SK-N-SH treated with all-trans-retinoic acid at 6 μM for 48 hours (cell line): ENCODE measurements around the gene TRAPPC4.

ENCODE experiments used
- ATAC-seq: fragments of 200-7000 bp; cut with Tn5 transposase; 3 replicates; pipeline ENCODE4 v1.9.1; 2020; ENCODE audit warnings: mild to moderate bottlenecking, moderate library complexity
- ARNTL ChIP-seq: fragments of 450-650 bp; formaldehyde crosslinking; IDR thresholded peaks from 2 replicates; pipeline ENCODE4 v1.5.0; 2020; ENCODE audit warnings: low read depth, mild to moderate bottlenecking, moderate library complexity, borderline replicate concordance
- BACH2 ChIP-seq: fragments of 250-450 bp; sonication (Bioruptor Pico); IDR thresholded peaks from 2 replicates; pipeline ENCODE4 v1.9.0; 2021; ENCODE audit warnings: mild to moderate bottlenecking, borderline replicate concordance
- CSRNP3 ChIP-seq: fragments of 250-450 bp; sonication (Bioruptor Pico); IDR thresholded peaks from 2 replicates; pipeline ENCODE4 v1.5.1; 2021; ENCODE audit warnings: mild to moderate bottlenecking, moderate library complexity
- ESRRG ChIP-seq: fragments of 250-450 bp; sonication (Bioruptor Pico); IDR thresholded peaks from 2 replicates; pipeline ENCODE4 v1.6.1; 2021; ENCODE audit warnings: mild to moderate bottlenecking
- GLIS3 ChIP-seq: fragments of 250-450 bp; sonication (Bioruptor Pico); IDR thresholded peaks from 2 replicates; pipeline ENCODE4 v1.5.0; 2020; ENCODE audit warnings: mild to moderate bottlenecking, moderate library complexity
- ISL1 ChIP-seq: fragments of 250-450 bp; sonication (Bioruptor Pico); IDR thresholded peaks from 2 replicates; pipeline ENCODE4 v2.1.2; 2022; ENCODE audit warnings: mild to moderate bottlenecking, moderate library complexity
- OSR1 ChIP-seq: fragments of 250-450 bp; sonication (Bioruptor Pico); IDR thresholded peaks from 2 replicates; pipeline ENCODE4 v1.8.0; 2022; ENCODE audit warnings: moderate library complexity, mild to moderate bottlenecking, inconsistent platforms
- POU6F1 ChIP-seq: fragments of 250-450 bp; sonication (Bioruptor Pico); IDR thresholded peaks from 2 replicates; pipeline ENCODE4 v1.8.0; 2021; ENCODE audit warnings: low read depth, mild to moderate bottlenecking, moderate library complexity, borderline replicate concordance
- PPARA ChIP-seq: fragments of 250-450 bp; sonication (Bioruptor Pico); IDR thresholded peaks from 2 replicates; pipeline ENCODE4 v1.5.0; 2020; ENCODE audit warnings: mild to moderate bottlenecking, borderline replicate concordance
- RARB ChIP-seq: fragments of 250-450 bp; sonication (Bioruptor Pico); IDR thresholded peaks from 2 replicates; pipeline ENCODE4 v1.8.0; 2021; ENCODE audit warnings: mild to moderate bottlenecking, moderate library complexity
- SNAI2 ChIP-seq: fragments of 250-450 bp; sonication (Bioruptor Pico); IDR thresholded peaks from 2 replicates; pipeline ENCODE4 v1.5.0; 2020; ENCODE audit warnings: mild to moderate bottlenecking, moderate library complexity
- TCF4 ChIP-seq: fragments of 250-450 bp; sonication (Bioruptor Pico); IDR thresholded peaks from 2 replicates; pipeline ENCODE4 v1.8.0; 2021; ENCODE audit warnings: mild to moderate bottlenecking, moderate library complexity, borderline replicate concordance
- TOX ChIP-seq: fragments of 250-450 bp; sonication (Bioruptor Pico); IDR thresholded peaks from 2 replicates; pipeline ENCODE4 v1.8.0; 2021; ENCODE audit warnings: mild to moderate bottlenecking, moderate library complexity, borderline replicate concordance
- ZC3H10 ChIP-seq: fragments of 250-450 bp; sonication (Bioruptor Pico); IDR thresholded peaks from 2 replicates; pipeline ENCODE4 v1.5.1; 2021; ENCODE audit warnings: mild to moderate bottlenecking, moderate library complexity
- ZFP3 ChIP-seq: fragments of 250-450 bp; sonication (Bioruptor Pico); IDR thresholded peaks from 2 replicates; pipeline ENCODE4 v1.5.0; 2020; ENCODE audit warnings: mild to moderate bottlenecking, moderate library complexity
- ZFP30 ChIP-seq: fragments of 450-650 bp; formaldehyde crosslinking; IDR thresholded peaks from 2 replicates; pipeline ENCODE4 v1.5.0; 2022; ENCODE audit warnings: mild to moderate bottlenecking, moderate library complexity
- ZNF565 ChIP-seq: fragments of 450-650 bp; formaldehyde crosslinking; conservative IDR thresholded peaks from 2 replicates; pipeline ENCODE4 v1.5.0; 2020; ENCODE audit warnings: low read depth, mild to moderate bottlenecking, moderate library complexity
- ZNF8 ChIP-seq: fragments of 450-650 bp; formaldehyde crosslinking; IDR thresholded peaks from 2 replicates; pipeline ENCODE4 v1.5.0; 2020; ENCODE audit warnings: mild to moderate bottlenecking, moderate library complexity
- TF ChIP-seq, protein P1 (sequence below): fragments of 250-450 bp; sonication (Bioruptor Pico); IDR thresholded peaks from 2 replicates; pipeline ENCODE4 v1.5.1; 2020; ENCODE audit warnings: low read depth, mild to moderate bottlenecking, moderate library complexity
- TF ChIP-seq, protein P2 (sequence below): fragments of 250-450 bp; sonication (Bioruptor Pico); IDR thresholded peaks from 2 replicates; pipeline ENCODE4 v1.5.0; 2020; ENCODE audit warnings: mild to moderate bottlenecking, moderate library complexity
- TF ChIP-seq, protein P3 (sequence below): fragments of 250-450 bp; sonication (Bioruptor Pico); IDR thresholded peaks from 2 replicates; pipeline ENCODE4 v1.8.0; 2020; ENCODE audit warnings: mild to moderate bottlenecking, moderate library complexity, borderline replicate concordance

Gene TRAPPC4

GRCh38 chr11:119048644-119049043 lies 30.1 kb downstream of the TRAPPC4 start (continued):
- TF ChIP-seq PPARA (no peak), ZNF565 (CRISPR knock-in tag) (no peak), BACH2 (CRISPR knock-in tag) (no peak)

- no peak for TF ChIP-seq PPARA
- no peak for TF ChIP-seq BACH2 (CRISPR knock-in tag)
- TF ChIP-seq RARB (CRISPR knock-in tag): no peak
- TF ChIP-seq CSRNP3: no peak
- no peak for TF ChIP-seq ARNTL
- TF ChIP-seq ZFP30: no peak
- TF ChIP-seq, all 23 proteins: peak for 0
- no peak for ATAC-seq
Observed at GRCh38 chr11:119049081-119049480, 30.5 kb downstream of the TRAPPC4 start.

- no peak for ATAC-seq
- TF ChIP-seq POU6F1 (CRISPR knock-in tag): no peak
- no peak for TF ChIP-seq ZNF8
- no peak for TF ChIP-seq ZFP30
- TF ChIP-seq OSR1 (CRISPR knock-in tag): no peak
- no peak for TF ChIP-seq BACH2 (CRISPR knock-in tag)
- TF ChIP-seq TOX (CRISPR knock-in tag): no peak
- TF ChIP-seq, protein P1, sequence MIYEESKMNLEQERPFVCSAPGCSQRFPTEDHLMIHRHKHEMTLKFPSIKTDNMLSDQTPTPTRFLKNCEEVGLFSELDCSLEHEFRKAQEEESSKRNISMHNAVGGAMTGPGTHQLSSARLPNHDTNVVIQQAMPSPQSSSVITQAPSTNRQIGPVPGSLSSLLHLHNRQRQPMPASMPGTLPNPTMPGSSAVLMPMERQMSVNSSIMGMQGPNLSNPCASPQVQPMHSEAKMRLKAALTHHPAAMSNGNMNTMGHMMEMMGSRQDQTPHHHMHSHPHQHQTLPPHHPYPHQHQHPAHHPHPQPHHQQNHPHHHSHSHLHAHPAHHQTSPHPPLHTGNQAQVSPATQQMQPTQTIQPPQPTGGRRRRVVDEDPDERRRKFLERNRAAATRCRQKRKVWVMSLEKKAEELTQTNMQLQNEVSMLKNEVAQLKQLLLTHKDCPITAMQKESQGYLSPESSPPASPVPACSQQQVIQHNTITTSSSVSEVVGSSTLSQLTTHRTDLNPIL (CRISPR knock-in tag): no peak
- no peak for TF ChIP-seq ZFP3
- TF ChIP-seq ISL1 (CRISPR knock-in tag): no peak
- TF ChIP-seq, protein P2, sequence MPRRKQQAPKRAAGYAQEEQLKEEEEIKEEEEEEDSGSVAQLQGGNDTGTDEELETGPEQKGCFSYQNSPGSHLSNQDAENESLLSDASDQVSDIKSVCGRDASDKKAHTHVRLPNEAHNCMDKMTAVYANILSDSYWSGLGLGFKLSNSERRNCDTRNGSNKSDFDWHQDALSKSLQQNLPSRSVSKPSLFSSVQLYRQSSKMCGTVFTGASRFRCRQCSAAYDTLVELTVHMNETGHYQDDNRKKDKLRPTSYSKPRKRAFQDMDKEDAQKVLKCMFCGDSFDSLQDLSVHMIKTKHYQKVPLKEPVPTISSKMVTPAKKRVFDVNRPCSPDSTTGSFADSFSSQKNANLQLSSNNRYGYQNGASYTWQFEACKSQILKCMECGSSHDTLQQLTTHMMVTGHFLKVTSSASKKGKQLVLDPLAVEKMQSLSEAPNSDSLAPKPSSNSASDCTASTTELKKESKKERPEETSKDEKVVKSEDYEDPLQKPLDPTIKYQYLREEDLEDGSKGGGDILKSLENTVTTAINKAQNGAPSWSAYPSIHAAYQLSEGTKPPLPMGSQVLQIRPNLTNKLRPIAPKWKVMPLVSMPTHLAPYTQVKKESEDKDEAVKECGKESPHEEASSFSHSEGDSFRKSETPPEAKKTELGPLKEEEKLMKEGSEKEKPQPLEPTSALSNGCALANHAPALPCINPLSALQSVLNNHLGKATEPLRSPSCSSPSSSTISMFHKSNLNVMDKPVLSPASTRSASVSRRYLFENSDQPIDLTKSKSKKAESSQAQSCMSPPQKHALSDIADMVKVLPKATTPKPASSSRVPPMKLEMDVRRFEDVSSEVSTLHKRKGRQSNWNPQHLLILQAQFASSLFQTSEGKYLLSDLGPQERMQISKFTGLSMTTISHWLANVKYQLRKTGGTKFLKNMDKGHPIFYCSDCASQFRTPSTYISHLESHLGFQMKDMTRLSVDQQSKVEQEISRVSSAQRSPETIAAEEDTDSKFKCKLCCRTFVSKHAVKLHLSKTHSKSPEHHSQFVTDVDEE: no peak
- TF ChIP-seq ESRRG (CRISPR knock-in tag): no peak
Observed at GRCh38 chr11:119051440-119052162, 33.0 kb downstream of the TRAPPC4 start.

DNA sequence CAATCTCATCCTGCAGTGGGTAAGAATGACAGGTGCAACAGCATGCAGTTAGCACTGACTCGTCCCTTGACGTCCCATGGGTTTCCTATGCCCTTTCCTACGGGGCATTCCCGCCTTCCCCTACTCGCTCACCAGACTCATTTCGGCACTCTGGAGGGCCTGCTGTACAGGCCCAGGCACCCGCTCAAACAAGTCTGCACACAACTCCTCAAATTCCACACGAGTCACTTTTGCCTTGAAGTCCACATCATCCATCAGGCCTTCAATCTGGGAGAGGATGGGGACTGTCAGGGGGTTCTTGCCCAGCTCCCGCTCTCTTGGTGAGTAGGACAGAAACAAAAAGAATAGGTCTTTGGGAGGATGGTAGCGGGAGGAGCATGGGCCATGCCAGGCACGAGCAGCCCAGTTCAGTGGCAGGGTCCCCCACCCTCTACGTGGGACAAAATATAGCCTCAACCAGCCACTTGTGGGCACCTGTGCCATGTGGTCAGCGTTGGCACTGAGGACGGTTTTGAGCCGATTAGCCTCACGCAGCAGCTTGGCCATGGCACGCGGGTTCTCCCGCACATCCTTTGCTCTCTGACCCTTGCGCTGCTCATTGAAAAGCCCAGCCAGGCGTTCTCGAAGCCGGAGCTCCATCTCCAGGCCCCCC lies 33.7 kb downstream of the TRAPPC4 start:
- no peak for ATAC-seq
- TF ChIP-seq ZFP3 (no peak), POU6F1 (CRISPR knock-in tag) (no peak), ESRRG (CRISPR knock-in tag) (no peak), GLIS3 (CRISPR knock-in tag) (no peak), RARB (CRISPR knock-in tag) (no peak), OSR1 (CRISPR knock-in tag) (no peak), ZFP30 (no peak), ZC3H10 (no peak), ZNF565 (CRISPR knock-in tag) (no peak), ISL1 (CRISPR knock-in tag) (no peak), TCF4 (CRISPR knock-in tag) (no peak), SNAI2 (no peak), CSRNP3 (no peak), ZNF8 (no peak)
- TF ChIP-seq, protein P3, sequence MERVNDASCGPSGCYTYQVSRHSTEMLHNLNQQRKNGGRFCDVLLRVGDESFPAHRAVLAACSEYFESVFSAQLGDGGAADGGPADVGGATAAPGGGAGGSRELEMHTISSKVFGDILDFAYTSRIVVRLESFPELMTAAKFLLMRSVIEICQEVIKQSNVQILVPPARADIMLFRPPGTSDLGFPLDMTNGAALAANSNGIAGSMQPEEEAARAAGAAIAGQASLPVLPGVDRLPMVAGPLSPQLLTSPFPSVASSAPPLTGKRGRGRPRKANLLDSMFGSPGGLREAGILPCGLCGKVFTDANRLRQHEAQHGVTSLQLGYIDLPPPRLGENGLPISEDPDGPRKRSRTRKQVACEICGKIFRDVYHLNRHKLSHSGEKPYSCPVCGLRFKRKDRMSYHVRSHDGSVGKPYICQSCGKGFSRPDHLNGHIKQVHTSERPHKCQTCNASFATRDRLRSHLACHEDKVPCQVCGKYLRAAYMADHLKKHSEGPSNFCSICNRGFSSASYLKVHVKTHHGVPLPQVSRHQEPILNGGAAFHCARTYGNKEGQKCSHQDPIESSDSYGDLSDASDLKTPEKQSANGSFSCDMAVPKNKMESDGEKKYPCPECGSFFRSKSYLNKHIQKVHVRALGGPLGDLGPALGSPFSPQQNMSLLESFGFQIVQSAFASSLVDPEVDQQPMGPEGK (CRISPR knock-in tag): no peak
